Measurements from ENCODE around the gene MID1.

The MID1 gene

GRCh38 chrX:10482261-10482660 is 138.1 kb downstream of the MID1 start:
- peak; percentile 23 for DNase-seq

GRCh38 chrX:10480861-10481260 is 139.5 kb downstream of the MID1 start:
- DNase-seq, result no peak

- no peak for DNase-seq
Measured at GRCh38 chrX:10479508-10479907, 140.9 kb downstream of the MID1 start.

GRCh38 chrX:10477525-10477924 is 142.9 kb downstream of the MID1 start:
- no peak for DNase-seq

GRCh38 chrX:10474913-10475568 is 145.3 kb downstream of the MID1 start:
- no peak for DNase-seq

GRCh38 chrX:10474510-10474909 is 145.9 kb downstream of the MID1 start:
- DNase-seq, result no peak

- no peak for DNase-seq
Measured at GRCh38 chrX:10471418-10471817, 149.0 kb downstream of the MID1 start.

GRCh38 chrX:10470009-10470408 is 150.4 kb downstream of the MID1 start:
- no peak for DNase-seq

GRCh38 chrX:10467793-10468192 is 152.6 kb downstream of the MID1 start:
- DNase-seq, result no peak

- DNase-seq, result no peak
Measured at GRCh38 chrX:10465254-10465653, 155.1 kb downstream of the MID1 start.

- DNase-seq, result no peak
Measured at GRCh38 chrX:10457092-10457491, 163.3 kb downstream of the MID1 start.

- no peak for DNase-seq
Measured at GRCh38 chrX:10453945-10454344, 166.4 kb downstream of the MID1 start.

GRCh38 chrX:10450959-10451355 is 169.4 kb downstream of the MID1 start:
- no peak for DNase-seq

GRCh38 chrX:10450229-10450958 is 170.0 kb downstream of the MID1 start:
- no peak for DNase-seq

- no peak for DNase-seq
Measured at GRCh38 chrX:10447564-10448214, 172.7 kb downstream of the MID1 start.

GRCh38 chrX:10444204-10444603 is 176.2 kb downstream of the MID1 start:
- no peak for DNase-seq

- DNase-seq, result no peak
Measured at GRCh38 chrX:10441464-10441863, 178.9 kb downstream of the MID1 start.

GRCh38 chrX:10433296-10433965 is 187.0 kb downstream of the MID1 start:
- DNase-seq, result no peak

- DNase-seq, result no peak
Measured at GRCh38 chrX:10429908-10430307, 190.5 kb downstream of the MID1 start.

GRCh38 chrX:10427249-10427648 is 193.1 kb downstream of the MID1 start:
- no peak for DNase-seq

- no peak for DNase-seq
Measured at GRCh38 chrX:10423716-10424115, 196.7 kb downstream of the MID1 start.

- DNase-seq, result no peak
Measured at GRCh38 chrX:10420134-10420533, 200.3 kb downstream of the MID1 start.

- DNase-seq, result no peak
Measured at GRCh38 chrX:10416424-10416823, 204.0 kb downstream of the MID1 start.

Measured in right hindlimb (tissue), 1 donor.